GM21528 (cell line): ENCODE measurements around the gene WDR47.
"Not testable (repeated sequence)": the region's sequence is repeated elsewhere in the genome, so short reads cannot be mapped to it uniquely, and the experiment has no call there.

Experiments used
- ATAC-seq: cut with Tn5 transposase; IDR thresholded peaks from one replicate; pipeline ENCODE4 v1.9.1; 2021; ENCODE audit warnings: mild to moderate bottlenecking, moderate library complexity; ENCODE audit not compliant: unreplicated experiment, low FRiP score

WDR47 gene

DNA sequence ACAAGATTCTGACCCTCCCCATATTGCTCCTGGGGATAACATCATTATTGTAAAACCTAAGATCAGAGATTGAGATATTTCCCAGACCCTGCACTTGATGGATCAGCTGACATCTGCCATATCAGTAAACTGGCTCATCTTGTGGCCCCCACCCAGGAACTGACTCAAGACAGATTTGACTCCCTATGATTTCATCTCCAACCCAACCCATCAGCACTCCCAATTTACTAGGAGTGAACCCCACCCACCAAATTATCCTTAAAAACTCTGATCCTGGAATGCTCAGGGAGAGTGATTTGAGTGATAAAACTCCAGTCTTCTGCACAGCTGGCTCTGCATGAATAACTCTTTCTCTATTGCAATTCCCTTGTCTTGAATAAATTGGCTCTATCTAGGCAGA is 72.6 kb downstream of the WDR47 start:
- no peak for ATAC-seq

GRCh38 chr1:108963052-108963686 is 78.7 kb downstream of the WDR47 start, which contains the start of gene CLCC1:
Gene CLCC1 (minus strand): TSS chr1:108963484. CDS start chr1:108950437, 13,047 bp downstream.
- peak; percentile 89 for ATAC-seq

- peak; percentile 36 for ATAC-seq
Observed at GRCh38 chr1:108962681-108963051, 79.2 kb downstream of the WDR47 start.

DNA sequence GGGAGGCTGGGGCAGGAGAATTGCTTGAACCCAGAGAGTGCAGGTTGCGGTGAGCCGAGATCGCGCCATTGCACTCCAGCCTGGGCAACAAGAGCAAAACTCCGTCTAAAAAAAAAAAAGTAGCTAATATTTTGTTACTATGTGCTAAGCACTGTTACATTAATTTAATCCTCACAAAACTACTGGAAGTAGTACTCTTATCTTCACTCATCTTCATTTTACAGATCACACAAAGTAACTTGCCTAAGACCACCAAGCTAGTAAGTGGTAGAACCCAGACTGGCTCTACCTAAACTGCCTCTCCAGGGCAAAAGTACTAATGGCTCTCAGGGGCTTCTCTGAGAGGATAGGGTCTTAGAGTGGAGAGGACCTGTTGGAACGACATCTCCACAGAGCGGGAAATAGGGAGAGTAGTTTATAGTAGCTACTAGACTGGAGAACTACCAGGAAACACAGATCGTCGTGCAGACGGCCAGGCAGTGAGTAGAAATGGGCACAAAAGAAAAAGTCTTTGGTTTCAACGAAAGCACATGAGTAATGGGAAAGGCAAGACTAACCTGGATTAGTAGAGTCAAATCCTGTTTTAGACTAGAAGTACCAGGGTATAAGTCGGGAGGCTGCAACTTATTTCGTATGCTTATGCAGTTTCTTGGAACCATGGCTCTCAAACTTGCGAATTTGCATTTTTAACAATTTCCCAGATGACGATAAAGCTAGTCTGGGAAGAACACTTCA is 80.0 kb downstream of the WDR47 start:
- ATAC-seq = no peak

DNA sequence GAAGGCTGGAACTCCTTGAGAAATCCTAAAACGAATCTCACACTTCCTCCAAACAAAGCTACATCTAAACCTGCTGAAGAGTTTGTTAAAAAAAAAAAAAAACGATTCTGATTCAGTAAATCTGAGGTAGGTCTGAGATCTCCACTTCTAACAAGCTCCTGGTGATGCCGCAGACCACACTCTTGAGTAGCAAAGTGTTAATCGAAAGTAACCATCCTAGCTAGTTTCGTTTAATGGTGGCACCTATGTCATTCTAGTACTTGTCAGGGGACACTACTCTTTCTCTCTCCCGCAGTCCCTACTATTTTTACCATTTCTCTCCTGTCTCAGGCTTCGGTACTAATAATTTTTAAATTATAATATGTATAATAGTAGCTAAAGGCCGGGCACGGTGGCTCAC is 80.7 kb downstream of the WDR47 start:
- no peak for ATAC-seq

DNA sequence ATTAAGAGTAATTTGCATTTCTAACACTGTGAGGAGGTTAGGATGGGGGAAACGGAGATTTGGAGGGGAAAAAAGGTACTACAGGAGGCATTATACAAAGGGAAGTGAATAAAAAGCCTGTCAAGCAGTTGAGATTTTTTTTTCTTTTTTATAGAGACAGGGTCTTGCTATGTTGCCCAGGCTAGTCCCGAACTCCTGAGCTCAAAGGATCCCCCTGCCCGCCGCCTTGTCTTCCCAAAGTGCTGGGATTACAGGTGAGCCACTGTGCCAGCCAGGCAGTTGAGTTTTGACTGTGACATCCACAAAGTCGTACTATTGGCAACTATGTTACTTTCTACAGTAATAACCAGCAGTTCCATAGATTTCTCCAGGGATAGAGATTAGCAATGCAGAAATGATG is 81.2 kb downstream of the WDR47 start:
- no peak for ATAC-seq

DNA sequence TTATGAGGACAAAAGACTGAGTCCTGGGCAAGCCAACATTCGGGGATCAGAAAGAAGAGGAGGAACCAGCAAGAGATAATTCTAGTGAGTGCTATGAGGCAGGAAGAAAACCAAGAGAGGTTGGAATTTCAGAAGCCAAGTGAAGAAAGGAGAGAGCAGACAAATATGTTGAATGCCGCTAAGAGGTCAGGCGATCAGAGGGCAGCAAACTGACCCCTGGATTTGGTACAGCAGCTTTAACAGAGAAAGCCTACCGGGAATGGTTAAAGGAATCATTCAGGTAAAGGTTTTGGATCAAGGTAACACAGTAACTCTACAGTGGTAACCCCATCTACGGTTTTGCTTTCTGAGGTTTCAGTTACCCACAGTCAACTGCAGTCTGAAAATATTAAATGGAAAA is 84.0 kb downstream of the WDR47 start:
- ATAC-seq = no peak

- no peak for ATAC-seq
Observed at GRCh38 chr1:108955881-108956280, 86.0 kb downstream of the WDR47 start.

- ATAC-seq = no peak
Observed at GRCh38 chr1:108955111-108955510, 86.8 kb downstream of the WDR47 start.

GRCh38 chr1:108953452-108953851 is 88.5 kb downstream of the WDR47 start:
- no peak for ATAC-seq

DNA sequence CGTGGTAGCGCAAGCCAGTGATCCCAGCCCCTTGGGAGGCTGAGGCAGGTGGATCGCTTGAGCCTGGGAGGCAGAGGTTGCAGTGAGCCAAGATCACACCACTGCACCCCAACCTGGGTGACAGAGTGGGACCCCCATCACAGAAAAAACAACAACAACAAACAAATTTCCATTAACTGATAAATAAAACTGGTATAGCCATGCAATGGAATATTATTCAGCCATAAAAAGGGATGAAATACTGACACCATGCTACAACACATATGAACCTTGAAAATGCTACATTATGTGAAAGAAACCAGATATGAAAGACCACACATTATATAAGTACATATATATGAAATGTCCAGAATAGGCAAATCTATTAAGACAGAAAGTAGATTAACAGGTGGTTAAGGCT is 90.7 kb downstream of the WDR47 start:
- no peak for ATAC-seq

DNA sequence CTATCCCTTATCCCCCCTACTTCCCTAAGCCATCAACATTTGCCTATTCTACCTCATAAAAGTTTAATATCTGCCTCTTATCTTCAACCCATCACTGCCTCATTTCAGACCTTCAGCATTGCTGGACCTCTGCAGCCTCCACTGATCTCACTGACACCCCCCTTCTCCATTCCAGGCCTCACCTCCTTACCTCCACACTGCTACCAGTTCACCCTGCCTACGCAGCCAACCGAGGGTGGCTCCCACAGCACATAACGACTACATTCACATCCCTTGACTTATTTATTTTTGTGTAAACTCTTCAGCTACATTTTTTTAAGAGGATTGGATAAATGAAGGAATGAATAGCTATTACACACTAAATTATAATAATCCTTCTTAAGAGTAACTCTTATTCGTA is 92.9 kb downstream of the WDR47 start:
- no peak for ATAC-seq

DNA sequence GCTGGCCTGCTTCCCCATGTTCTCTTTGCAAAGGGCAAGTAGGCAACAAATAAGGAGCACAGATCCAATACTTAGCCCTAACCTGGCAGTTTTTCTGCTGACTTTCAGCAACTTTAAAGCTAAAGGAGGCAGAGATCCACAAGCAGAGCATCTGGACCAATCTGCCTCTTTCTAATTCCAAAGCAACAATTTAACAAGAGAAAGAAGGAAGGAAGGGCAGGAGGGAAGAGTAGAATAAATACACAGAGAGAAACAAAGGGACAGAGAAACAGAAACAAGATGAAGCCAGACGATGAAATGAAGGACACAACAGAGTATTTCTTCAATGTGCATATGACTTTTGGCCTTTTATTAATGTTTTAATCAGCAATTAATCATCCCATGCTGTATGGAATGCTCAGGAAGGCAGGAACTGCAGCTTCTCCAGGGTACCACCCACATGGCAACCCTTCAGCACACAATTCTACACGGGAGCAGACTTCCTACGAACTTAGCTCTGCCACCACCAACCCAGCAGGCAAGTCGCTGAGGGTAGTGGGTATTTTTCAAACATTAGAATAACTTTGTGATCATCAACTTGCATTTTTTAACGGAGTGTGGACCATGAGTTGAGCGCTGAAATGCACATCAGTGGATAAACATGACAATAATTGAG is 93.9 kb downstream of the WDR47 start:
- ATAC-seq = no peak

DNA sequence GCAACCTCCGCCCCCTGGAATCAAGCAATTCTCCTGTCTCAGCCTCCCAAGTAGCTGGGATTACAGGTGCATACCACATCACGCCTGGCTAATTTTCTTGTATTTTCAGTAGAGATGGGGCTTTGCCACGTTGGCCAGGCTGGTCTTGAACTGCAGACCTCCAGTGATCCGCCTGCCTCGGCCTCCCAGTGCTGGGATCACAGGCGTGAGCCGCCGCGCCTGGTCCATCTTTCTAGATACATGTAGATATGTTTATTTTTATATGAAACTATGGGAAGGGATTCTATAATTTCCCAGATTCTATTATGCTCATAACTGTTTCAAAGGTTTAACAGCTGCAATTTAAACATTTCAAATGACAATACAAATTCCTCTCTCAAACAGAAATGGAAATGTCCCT is 105.7 kb downstream of the WDR47 start:
- no peak for ATAC-seq

DNA sequence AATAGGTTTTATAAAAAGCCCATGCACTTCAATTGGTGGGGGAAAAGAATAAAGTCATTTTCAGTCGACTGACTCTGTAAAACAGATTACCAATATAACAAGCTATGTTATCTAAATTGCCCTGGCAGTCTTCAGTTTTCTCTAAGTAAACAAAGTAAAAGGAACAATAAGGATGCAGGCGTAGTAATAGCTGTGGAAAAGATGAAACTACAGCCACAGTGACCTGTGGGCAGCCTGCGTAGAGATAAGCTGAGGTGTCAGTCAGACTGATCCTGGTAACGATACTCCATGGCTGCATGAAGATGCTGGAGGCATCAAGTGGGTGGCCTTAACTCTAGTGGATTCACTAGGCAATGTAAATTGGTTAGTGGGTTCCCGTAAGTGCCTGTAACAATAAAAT is 108.0 kb downstream of the WDR47 start:
- no peak for ATAC-seq

DNA sequence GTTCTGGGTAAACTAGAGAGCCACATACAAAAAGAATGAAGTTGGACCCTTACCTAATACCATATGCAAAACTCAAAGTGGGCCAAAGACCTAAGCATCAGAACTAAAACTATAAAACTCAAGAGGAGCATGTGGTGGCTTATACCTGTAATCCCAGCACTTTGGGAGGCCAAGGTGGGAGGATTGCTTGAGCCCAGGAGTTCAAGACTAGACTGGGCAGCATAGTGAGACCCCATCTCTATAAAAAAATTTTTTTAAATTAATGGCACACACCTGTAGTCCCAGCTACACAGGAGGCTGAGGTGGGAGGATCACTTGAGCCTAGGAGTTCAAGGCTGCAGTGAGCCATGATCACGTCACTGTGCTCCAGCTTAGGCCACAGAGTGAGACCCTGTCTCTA is 114.3 kb downstream of the WDR47 start:
- ATAC-seq = not testable (repeated sequence)

DNA sequence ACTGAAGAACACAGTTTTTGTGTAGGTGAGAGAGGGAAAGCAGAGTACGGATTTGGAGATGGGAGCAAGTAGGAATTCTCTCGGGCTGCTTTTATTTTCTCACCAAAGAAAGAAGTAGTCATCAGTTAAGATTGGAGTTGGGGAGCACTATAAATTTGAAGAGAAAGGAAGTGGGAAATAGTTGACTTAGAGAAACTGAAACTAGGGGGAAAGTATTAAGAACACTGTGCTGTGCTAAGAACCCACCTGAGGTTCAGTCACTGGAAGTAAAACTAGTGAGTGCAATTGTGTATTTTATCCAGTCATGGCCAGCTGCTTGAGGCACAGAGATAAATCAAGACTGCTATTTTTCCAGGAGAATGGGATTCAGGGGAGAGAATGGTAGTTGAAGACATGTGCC is 116.0 kb downstream of the WDR47 start:
- ATAC-seq = no peak
